ENCODE data around the gene SERGEF.

DNA sequence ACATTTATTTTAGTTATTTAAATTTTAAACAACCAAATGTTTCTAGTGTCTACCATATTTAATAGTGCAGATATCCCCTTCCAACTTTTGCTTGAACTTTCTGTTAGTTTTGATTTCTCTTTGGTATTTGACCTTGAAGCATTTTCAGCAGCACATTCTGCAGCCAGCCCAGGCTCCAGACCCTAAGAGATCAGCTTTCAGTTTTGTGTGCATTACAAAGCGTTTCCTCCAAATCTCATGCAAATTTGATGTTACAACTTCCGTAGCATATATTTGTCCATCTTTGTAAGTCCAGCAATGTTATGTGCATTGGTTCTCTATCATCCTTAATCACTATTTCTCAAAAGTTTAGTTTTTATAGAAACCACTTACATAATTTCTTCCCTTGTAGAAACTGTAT lies 14.6 kb upstream of the SERGEF start:
- TF ChIP-seq, protein P1, sequence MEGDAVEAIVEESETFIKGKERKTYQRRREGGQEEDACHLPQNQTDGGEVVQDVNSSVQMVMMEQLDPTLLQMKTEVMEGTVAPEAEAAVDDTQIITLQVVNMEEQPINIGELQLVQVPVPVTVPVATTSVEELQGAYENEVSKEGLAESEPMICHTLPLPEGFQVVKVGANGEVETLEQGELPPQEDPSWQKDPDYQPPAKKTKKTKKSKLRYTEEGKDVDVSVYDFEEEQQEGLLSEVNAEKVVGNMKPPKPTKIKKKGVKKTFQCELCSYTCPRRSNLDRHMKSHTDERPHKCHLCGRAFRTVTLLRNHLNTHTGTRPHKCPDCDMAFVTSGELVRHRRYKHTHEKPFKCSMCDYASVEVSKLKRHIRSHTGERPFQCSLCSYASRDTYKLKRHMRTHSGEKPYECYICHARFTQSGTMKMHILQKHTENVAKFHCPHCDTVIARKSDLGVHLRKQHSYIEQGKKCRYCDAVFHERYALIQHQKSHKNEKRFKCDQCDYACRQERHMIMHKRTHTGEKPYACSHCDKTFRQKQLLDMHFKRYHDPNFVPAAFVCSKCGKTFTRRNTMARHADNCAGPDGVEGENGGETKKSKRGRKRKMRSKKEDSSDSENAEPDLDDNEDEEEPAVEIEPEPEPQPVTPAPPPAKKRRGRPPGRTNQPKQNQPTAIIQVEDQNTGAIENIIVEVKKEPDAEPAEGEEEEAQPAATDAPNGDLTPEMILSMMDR (conservative IDR thresholded peaks at IDR 0.05 in 1 of 2, IDR thresholded peaks at IDR 0.05 in 1 of 2; ENCODE audit: extremely low read depth in 1 of 2, insufficient read depth in 1 of 2, low read depth in 1 of 2, low read length in 2 of 2) = no peak
- no peak for TF ChIP-seq EZH2 (IDR thresholded peaks at IDR 0.05; ENCODE audit: borderline replicate concordance, low read length)

All from mammary epithelial cell (primary cell).